NCI-H1048 (cell line): ENCODE results near the gene DCXR.

Experiments
- DNase-seq: peaks from one replicate; lab custom pipeline; 2025; lab: John Stamatoyannopoulos, UW

Gene DCXR

GRCh38 chr17:81998691-81999438 is 38.6 kb downstream of the DCXR start:
- no peak for DNase-seq

GRCh38 chr17:81998212-81998611 is 39.3 kb downstream of the DCXR start:
- no peak for DNase-seq

GRCh38 chr17:81996757-81997441 is 40.6 kb downstream of the DCXR start:
- DNase-seq, result no peak

GRCh38 chr17:81996232-81996756 is 41.2 kb downstream of the DCXR start:
- DNase-seq, result no peak

- DNase-seq, result no peak
Observed at GRCh38 chr17:81995463-81996231, 41.9 kb downstream of the DCXR start.

GRCh38 chr17:81994593-81995462 is 42.7 kb downstream of the DCXR start:
- no peak for DNase-seq

GRCh38 chr17:81993729-81994592 is 43.5 kb downstream of the DCXR start:
- DNase-seq, result no peak

- DNase-seq, result no peak
Observed at GRCh38 chr17:81992306-81993102, 45.0 kb downstream of the DCXR start.

GRCh38 chr17:81991684-81992305 is 45.7 kb downstream of the DCXR start:
- no peak for DNase-seq

- DNase-seq, result no peak
Observed at GRCh38 chr17:81990836-81991683, 46.4 kb downstream of the DCXR start.

GRCh38 chr17:81987161-81987770 is 50.2 kb downstream of the DCXR start:
- DNase-seq, result no peak

- DNase-seq, result no peak
Observed at GRCh38 chr17:81986606-81987005, 50.9 kb downstream of the DCXR start.
